SK-N-SH (cell line): ENCODE results near the gene TTC39A. TPM values are rescaled to one million over a fixed set of nuclear protein-coding genes. Genes with fewer than 3 reads are reported as not detected.

Experiments
- CTCF ChIA-PET: fragments of 300-600, 350-600 bp; formaldehyde crosslinking; extraction: SDS; loops from one replicate; lab custom pipeline; 2021; lab: Yijun Ruan, JAX
- POLR2A ChIA-PET: fragments of 350-600 bp; sonication (Branson Sonifier 250); formaldehyde crosslinking; extraction: SDS; loops from one replicate; lab custom pipeline; 2020; ENCODE audit warnings: antibody characterized with exemption, inconsistent platforms; lab: Yijun Ruan, JAX
- DNase-seq: peaks from one replicate; pipeline ENCODE4 v3.0.0; 2012
- H2AFZ ChIP-seq: fragments of 200-600 bp; sonication (generic); 2 replicates; pipeline ENCODE4 v1.8.1; 2016; ENCODE audit warnings: antibody characterized with exemption, mild to moderate bottlenecking, low read depth
- H3F3A ChIP-seq: fragments of 200-600 bp; sonication (generic); replicated peaks from 2 replicates; pipeline ENCODE3; 2016; ENCODE audit warnings: antibody characterized with exemption, mild to moderate bottlenecking; ENCODE audit not compliant: insufficient read depth
- H3K27ac ChIP-seq, 2 experiments: fragments of 200-500 bp in 1 of 2; fragments of 200-600 bp in 1 of 2; sonication (Bioruptor generic) in 1 of 2; sonication (generic), shearing (Covaris generic) in 1 of 2; 2 replicates each; pipeline versions ENCODE4 v1.5.1 to v1.6.1; 2014 to 2016; ENCODE audit warnings: low read depth in 2 of 2, inconsistent platforms in 1 of 2, low read length in 1 of 2, mild to moderate bottlenecking in 1 of 2, mixed read lengths in 1 of 2
- H3K27me3 ChIP-seq: fragments of 200-600 bp; sonication (generic), shearing (Covaris generic); 2 replicates; pipeline ENCODE4 v1.6.1; 2016; ENCODE audit warnings: mixed run types; ENCODE audit not compliant: insufficient read depth
- H3K36me3 ChIP-seq, 2 experiments: fragments of 200-500 bp in 1 of 2; fragments of 200-600 bp in 1 of 2; sonication (Bioruptor generic) in 1 of 2; sonication (generic) in 1 of 2; replicated peaks in 1 of 2; 2 replicates each; pipeline versions ENCODE3 to v1.5.1; 2014 to 2016; ENCODE audit warnings: low read length in 1 of 2, mild to moderate bottlenecking in 1 of 2; ENCODE audit not compliant: insufficient read depth in 2 of 2, control insufficient read depth in 1 of 2
- H3K4me1 ChIP-seq, 2 experiments: fragments of 200-500 bp in 1 of 2; fragments of 200-600 bp in 1 of 2; sonication (Bioruptor generic) in 1 of 2; sonication (generic), shearing (Covaris generic) in 1 of 2; 2 replicates each; pipeline versions ENCODE4 v1.5.1 to v1.6.1; 2014 to 2016; ENCODE audit warnings: low read depth in 1 of 2, low read length in 1 of 2, mixed run types in 1 of 2; ENCODE audit not compliant: insufficient read depth in 2 of 2, control insufficient read depth in 1 of 2
- H3K4me2 ChIP-seq: fragments of 200-600 bp; sonication (generic), shearing (Covaris generic); 2 replicates; pipeline ENCODE4 v1.6.1; 2017; ENCODE audit warnings: mixed run types
- H3K4me3 ChIP-seq, 2 experiments: fragments of 200-500 bp in 1 of 2; fragments of 200-600 bp in 1 of 2; sonication (Bioruptor generic) in 1 of 2; sonication (generic), shearing (Covaris generic) in 1 of 2; 2 replicates each; pipeline versions ENCODE4 v1.5.1 to v1.8.1; 2014 to 2016; ENCODE audit warnings: low read depth in 2 of 2, inconsistent platforms in 1 of 2, low read length in 1 of 2, mild to moderate bottlenecking in 1 of 2, mixed read lengths in 1 of 2, moderate library complexity in 1 of 2
- H3K79me2 ChIP-seq: fragments of 200-600 bp; sonication (generic); 2 replicates; pipeline ENCODE4 v1.8.1; 2017; ENCODE audit warnings: mild to moderate bottlenecking; ENCODE audit not compliant: insufficient read depth
- H3K9ac ChIP-seq: fragments of 200-600 bp; sonication (generic); 2 replicates; pipeline ENCODE4 v1.6.1; 2017; ENCODE audit warnings: mixed run types
- H3K9me2 ChIP-seq: fragments of 200-600 bp; sonication (generic); 2 replicates; pipeline ENCODE4 v1.6.1; 2017; ENCODE audit warnings: mixed run types
- H3K9me3 ChIP-seq: fragments of 200-600 bp; sonication (generic); 2 replicates; pipeline ENCODE4 v1.6.1; 2017; ENCODE audit warnings: mixed run types, mild to moderate bottlenecking, moderate library complexity
- H4K20me1 ChIP-seq: fragments of 200-600 bp; sonication (generic); 2 replicates; pipeline ENCODE4 v1.6.1; 2017; ENCODE audit warnings: mild to moderate bottlenecking, mixed run types; ENCODE audit not compliant: insufficient read depth
- ELF1 ChIP-seq: IDR thresholded peaks from 2 replicates; pipeline ENCODE4 v1.4.0; 2012
- EZH2phosphoT487 ChIP-seq: fragments of 200-600 bp; sonication (generic); IDR thresholded peaks from 2 replicates; pipeline ENCODE4 v1.6.1; 2017; ENCODE audit warnings: low read depth, mixed run types, mild to moderate bottlenecking, antibody characterized with exemption, moderate library complexity, borderline replicate concordance
- FOSL2 ChIP-seq: IDR thresholded peaks from 2 replicates; pipeline ENCODE4 v1.4.0; 2012; ENCODE audit warnings: low read depth, mild to moderate bottlenecking, moderate library complexity, borderline replicate concordance
- FOXJ3 ChIP-seq: sonication (generic); formaldehyde crosslinking; IDR thresholded peaks from 2 replicates; pipeline ENCODE4 v1.5.1; 2020; ENCODE audit warnings: mild to moderate bottlenecking, missing genetic modification reagents
- JUND ChIP-seq: IDR thresholded peaks from 2 replicates; pipeline ENCODE4 v1.4.0; 2012
- MEF2A ChIP-seq: IDR thresholded peaks from 2 replicates; pipeline ENCODE4 v1.4.0; 2012; ENCODE audit warnings: low read depth, borderline replicate concordance
- NFIC ChIP-seq: IDR thresholded peaks from 2 replicates; pipeline ENCODE4 v1.4.0; 2012; ENCODE audit warnings: borderline replicate concordance
- POLR2AphosphoS5 ChIP-seq: IDR thresholded peaks from 2 replicates; pipeline ENCODE4 v1.6.1; 2012; ENCODE audit warnings: low read depth, low read length
- RCOR1 ChIP-seq: fragments of 150-350 bp; IDR thresholded peaks from 2 replicates; pipeline ENCODE4 v1.6.1; 2017; ENCODE audit warnings: antibody characterized with exemption, low read length
- TCF12 ChIP-seq: IDR thresholded peaks from 2 replicates; pipeline ENCODE4 v1.4.0; 2012
- TEAD4 ChIP-seq: IDR thresholded peaks from 2 replicates; pipeline ENCODE4 v1.4.0; 2012; ENCODE audit warnings: mild to moderate bottlenecking, borderline replicate concordance; ENCODE audit not compliant: insufficient read depth
- WGBS: methylation state at CpG from one replicate; pipeline ENCODE4 v1.1.6; 2017; ENCODE audit warnings: low lambda C conversion rate; 5-methylcytosine and 5-hydroxymethylcytosine counted together
- polyA plus RNA-seq, 3 experiments: library from polyadenylated mRNA; depleted of rRNA; stranded (reverse); fragments of >200 nt; gene quantifications; 2 replicates each; pipeline ENCODE4 v1.2.3, GENCODE V29; 2012
- TF ChIP-seq, protein P1 (sequence below): fragments of 150-350 bp; IDR thresholded peaks from 2 replicates; pipeline ENCODE4 v1.6.1; 2017; ENCODE audit warnings: antibody characterized with exemption, low read length, low read depth, borderline replicate concordance
- TF ChIP-seq, protein P2 (sequence below): IDR thresholded peaks from 2 replicates; pipeline ENCODE4 v1.6.1; 2012; ENCODE audit warnings: mild to moderate bottlenecking, low read depth, low read length, moderate library complexity
- TF ChIP-seq, protein P3 (sequence below): fragments of 200-600 bp; sonication (generic); IDR thresholded peaks from 2 replicates; pipeline ENCODE4 v1.6.1; 2017; ENCODE audit warnings: antibody characterized with exemption, mild to moderate bottlenecking, moderate library complexity

The TTC39A gene
- polyA plus RNA-seq, 1 of the 3 experiments (the other 2 are of a cell fraction): 0.97 TPM

DNA sequence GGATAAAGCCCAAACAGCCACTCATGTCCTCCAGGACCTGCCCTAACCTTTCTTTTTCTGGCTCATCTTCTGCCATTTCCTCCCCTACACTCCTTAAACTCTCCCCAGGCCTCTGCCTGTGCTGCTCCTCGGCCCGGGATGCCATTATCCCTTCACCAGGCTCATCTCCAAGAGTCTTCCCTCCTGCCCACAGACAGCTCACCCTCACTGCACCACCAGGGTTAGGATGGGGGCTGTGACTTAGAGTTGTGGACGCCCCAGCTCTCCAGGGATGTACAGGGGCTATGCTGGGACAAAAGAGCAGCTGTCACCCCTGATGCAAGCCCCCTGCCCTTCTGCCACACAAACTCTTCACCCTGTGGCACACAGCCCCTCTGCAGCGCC, 32.0 kb downstream of the TTC39A start:
- Histone ChIP-seq H3K27ac (no peak overlapping the region), H3K9me2 (no peaks in the 10 kb centered on the region), H3F3A (no peaks in the 10 kb centered on the region), H4K20me1 (no peaks in the 10 kb centered on the region), H3K9me3 (no peaks in the 10 kb centered on the region), H3K36me3 (no peaks in the 10 kb centered on the region), H3K4me1 (peaks cover 0 to 3% of the 10 kb centered on the region in 2 experiments; a peak in 1 of 4 replicates), H3K9ac (no peak overlapping the region), H3K4me2 (no peak overlapping the region), H3K79me2 (no peaks in the 10 kb centered on the region)
- POLR2A ChIA-PET: no interaction called here
- WGBS: 97% methylated on average over 3 of the region's 4 CpGs
- DNase-seq: no peak
- no peak for TF ChIP-seq MEF2A
- TF ChIP-seq, protein P1, sequence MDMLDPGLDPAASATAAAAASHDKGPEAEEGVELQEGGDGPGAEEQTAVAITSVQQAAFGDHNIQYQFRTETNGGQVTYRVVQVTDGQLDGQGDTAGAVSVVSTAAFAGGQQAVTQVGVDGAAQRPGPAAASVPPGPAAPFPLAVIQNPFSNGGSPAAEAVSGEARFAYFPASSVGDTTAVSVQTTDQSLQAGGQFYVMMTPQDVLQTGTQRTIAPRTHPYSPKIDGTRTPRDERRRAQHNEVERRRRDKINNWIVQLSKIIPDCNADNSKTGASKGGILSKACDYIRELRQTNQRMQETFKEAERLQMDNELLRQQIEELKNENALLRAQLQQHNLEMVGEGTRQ: no peak
- TF ChIP-seq EZH2phosphoT487: no peak
- TF ChIP-seq, protein P2, sequence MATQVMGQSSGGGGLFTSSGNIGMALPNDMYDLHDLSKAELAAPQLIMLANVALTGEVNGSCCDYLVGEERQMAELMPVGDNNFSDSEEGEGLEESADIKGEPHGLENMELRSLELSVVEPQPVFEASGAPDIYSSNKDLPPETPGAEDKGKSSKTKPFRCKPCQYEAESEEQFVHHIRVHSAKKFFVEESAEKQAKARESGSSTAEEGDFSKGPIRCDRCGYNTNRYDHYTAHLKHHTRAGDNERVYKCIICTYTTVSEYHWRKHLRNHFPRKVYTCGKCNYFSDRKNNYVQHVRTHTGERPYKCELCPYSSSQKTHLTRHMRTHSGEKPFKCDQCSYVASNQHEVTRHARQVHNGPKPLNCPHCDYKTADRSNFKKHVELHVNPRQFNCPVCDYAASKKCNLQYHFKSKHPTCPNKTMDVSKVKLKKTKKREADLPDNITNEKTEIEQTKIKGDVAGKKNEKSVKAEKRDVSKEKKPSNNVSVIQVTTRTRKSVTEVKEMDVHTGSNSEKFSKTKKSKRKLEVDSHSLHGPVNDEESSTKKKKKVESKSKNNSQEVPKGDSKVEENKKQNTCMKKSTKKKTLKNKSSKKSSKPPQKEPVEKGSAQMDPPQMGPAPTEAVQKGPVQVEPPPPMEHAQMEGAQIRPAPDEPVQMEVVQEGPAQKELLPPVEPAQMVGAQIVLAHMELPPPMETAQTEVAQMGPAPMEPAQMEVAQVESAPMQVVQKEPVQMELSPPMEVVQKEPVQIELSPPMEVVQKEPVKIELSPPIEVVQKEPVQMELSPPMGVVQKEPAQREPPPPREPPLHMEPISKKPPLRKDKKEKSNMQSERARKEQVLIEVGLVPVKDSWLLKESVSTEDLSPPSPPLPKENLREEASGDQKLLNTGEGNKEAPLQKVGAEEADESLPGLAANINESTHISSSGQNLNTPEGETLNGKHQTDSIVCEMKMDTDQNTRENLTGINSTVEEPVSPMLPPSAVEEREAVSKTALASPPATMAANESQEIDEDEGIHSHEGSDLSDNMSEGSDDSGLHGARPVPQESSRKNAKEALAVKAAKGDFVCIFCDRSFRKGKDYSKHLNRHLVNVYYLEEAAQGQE: no peak
- TF ChIP-seq, all 33 proteins: peak for 0
- H2AFZ ChIP-seq: no peak overlapping the region
- CTCF ChIA-PET: interaction anchor here (1.2 to 1.5 kb wide), 2 partner anchors 107 to 524 kb away, joined by 5 to 6 read pairs; no protein-coding TSS in a partner anchor
- no peaks in the 10 kb centered on the region for H3K27me3 ChIP-seq
- no peak overlapping the region for H3K4me3 ChIP-seq

DNA sequence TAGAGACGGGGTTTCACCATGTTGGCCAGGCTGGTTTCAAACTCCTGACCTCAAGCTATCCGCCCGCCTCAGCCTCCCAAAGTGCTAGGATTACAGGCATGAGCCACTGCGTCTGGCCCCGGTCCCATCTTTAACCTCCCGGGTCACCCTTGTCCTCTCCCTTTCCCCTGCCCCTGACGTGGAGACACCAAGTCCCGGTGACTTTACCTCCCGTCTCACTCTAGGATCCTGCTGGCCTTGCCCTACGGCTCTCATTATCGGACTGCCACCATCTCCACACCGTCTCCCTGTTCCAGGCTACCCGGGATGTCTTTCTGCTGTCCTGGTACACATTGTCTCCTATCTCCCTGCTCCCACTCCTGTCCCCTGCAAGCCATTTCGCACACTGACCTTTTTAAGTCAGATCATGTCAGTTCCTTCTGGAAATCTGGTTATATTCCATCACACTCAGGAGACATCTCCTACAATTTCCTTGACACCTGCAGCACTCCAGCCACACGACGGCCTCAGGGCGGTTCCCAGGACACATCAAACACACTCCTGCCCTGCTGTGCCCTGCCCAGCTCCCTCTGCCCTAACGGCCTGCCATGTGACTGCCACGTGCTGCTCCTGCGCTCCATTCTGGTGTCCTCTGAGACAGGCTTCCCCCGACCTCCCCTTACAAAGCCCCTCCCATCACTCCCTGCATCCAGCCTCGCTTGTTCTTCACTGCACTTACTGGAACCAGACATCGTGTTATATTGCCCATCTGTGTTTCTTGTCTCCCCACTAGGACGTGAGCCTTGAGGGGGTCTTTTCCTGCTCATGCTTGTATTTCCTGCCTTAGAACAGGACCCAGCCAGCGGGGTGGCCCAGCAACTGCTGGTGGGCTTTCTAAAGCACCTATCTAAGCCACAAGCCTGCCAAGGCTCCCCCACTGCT, 32.7 kb downstream of the TTC39A start:
- CTCF ChIA-PET: interaction anchor here (0.8 to 4.3 kb wide), 33 partner anchors 8 to 556 kb away, joined by 3 to 39 read pairs (median 5); partner anchors contain the start of gene FAF1
- peak overlapping the region; percentile 97 for H2AFZ ChIP-seq

More for the DNA sequence above, 32.7 kb downstream of the TTC39A start:
- DNase-seq: no peak
- H3K27ac ChIP-seq: no peak overlapping the region
- no peaks in the 10 kb centered on the region for H3K9me3 ChIP-seq
- no peaks in the 10 kb centered on the region for H3K79me2 ChIP-seq
- H3K36me3 ChIP-seq: no peaks in the 10 kb centered on the region
- no peak overlapping the region for H3K4me3 ChIP-seq
- H3K9ac ChIP-seq: 0 out of 2 replicates have a peak overlapping the region, but pooled peaks have one; percentile 8
- 90% methylated on average over 25 of the region's 25 CpGs for WGBS
- POLR2A ChIA-PET: no interaction called here
- H3F3A ChIP-seq: no peaks in the 10 kb centered on the region
- H4K20me1 ChIP-seq: no peaks in the 10 kb centered on the region
- H3K4me1 ChIP-seq: peaks cover 0 to 3% of the 10 kb centered on the region in 2 experiments; a peak in 1 of 4 replicates
- no peaks in the 10 kb centered on the region for H3K9me2 ChIP-seq
- H3K27me3 ChIP-seq: no peaks in the 10 kb centered on the region
- H3K4me2 ChIP-seq: peak overlapping the region; percentile 65; the same call in 1 of the 2 replicates
- TF ChIP-seq, protein P1: no peak
- TF ChIP-seq RCOR1 (no peak), TEAD4 (no peak), TCF12 (no peak), JUND (no peak), ELF1 (no peak), FOXJ3 (CRISPR knock-in tag) (no peak), FOSL2 (no peak), POLR2AphosphoS5 (no peak), NFIC (no peak)
- TF ChIP-seq, protein P3, sequence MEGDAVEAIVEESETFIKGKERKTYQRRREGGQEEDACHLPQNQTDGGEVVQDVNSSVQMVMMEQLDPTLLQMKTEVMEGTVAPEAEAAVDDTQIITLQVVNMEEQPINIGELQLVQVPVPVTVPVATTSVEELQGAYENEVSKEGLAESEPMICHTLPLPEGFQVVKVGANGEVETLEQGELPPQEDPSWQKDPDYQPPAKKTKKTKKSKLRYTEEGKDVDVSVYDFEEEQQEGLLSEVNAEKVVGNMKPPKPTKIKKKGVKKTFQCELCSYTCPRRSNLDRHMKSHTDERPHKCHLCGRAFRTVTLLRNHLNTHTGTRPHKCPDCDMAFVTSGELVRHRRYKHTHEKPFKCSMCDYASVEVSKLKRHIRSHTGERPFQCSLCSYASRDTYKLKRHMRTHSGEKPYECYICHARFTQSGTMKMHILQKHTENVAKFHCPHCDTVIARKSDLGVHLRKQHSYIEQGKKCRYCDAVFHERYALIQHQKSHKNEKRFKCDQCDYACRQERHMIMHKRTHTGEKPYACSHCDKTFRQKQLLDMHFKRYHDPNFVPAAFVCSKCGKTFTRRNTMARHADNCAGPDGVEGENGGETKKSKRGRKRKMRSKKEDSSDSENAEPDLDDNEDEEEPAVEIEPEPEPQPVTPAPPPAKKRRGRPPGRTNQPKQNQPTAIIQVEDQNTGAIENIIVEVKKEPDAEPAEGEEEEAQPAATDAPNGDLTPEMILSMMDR: no peak
